Prostate gland (tissue), 2 donors: ENCODE measurements around the gene NOS1AP. TPM values are rescaled to one million over a fixed set of nuclear protein-coding genes. Genes with fewer than 3 reads are reported as not detected.

ENCODE experiments used
- DNase-seq: peaks from one replicate; pipeline ENCODE4 v3.0.0-alpha.2; 2019; ENCODE audit warnings: low spot score
- H3K27ac ChIP-seq, 2 donors: fragments of 200-600 bp; sonication (generic); 2 replicates each; pipeline ENCODE4 v1.5.1; 2017 to 2019
- H3K27me3 ChIP-seq: fragments of 200-600 bp; sonication (generic); replicated peaks from 2 replicates; pipeline ENCODE4 v1.5.1; 2019; ENCODE audit not compliant: insufficient read depth
- H3K36me3 ChIP-seq, 2 donors: fragments of 200-600 bp; sonication (generic); 1 replicate in 1 of 2; 2 replicates in 1 of 2; pipeline versions ENCODE4 v1.5.1 to v1.8.1; 2017 to 2019
- H3K4me1 ChIP-seq: fragments of 200-600 bp; sonication (generic); replicated peaks from 2 replicates; pipeline ENCODE4 v1.5.1; 2019
- H3K4me3 ChIP-seq, 2 donors: fragments of 200-600 bp; sonication (generic); 2 replicates each; pipeline ENCODE4 v1.5.1; 2017 to 2019
- H3K9me3 ChIP-seq: fragments of 200-600 bp; sonication (generic); 2 replicates; pipeline ENCODE4 v1.5.1; 2017
- POLR2A ChIP-seq: fragments of 450-650 bp; IDR thresholded peaks from one replicate; pipeline ENCODE4 v1.6.1; 2016; ENCODE audit warnings: antibody characterized with exemption, mild to moderate bottlenecking
- POLR2AphosphoS5 ChIP-seq: sonication (generic); formaldehyde crosslinking; IDR thresholded peaks from one replicate; pipeline ENCODE4 v1.6.1; 2017; ENCODE audit warnings: antibody characterized with exemption
- WGBS: methylation state at CpG from one replicate; pipeline ENCODE4 v1.1.5; 2018; 5-methylcytosine and 5-hydroxymethylcytosine counted together
- intact Hi-C: fragments of 100-400 bp; cut with DNase I; formaldehyde crosslinking; loops from one replicate; pipeline ENCODE4 v1.14.2; 2022
- total RNA-seq, 2 donors: library from RNA; depleted of rRNA; stranded (reverse); fragments of >200 nt; gene quantifications; one replicate each; pipeline ENCODE4 v1.1.0, GENCODE V29; 2016
- TF ChIP-seq, protein P1 (sequence below), 4 experiments: fragments of 200-600 bp in 2 of 4; fragments of 450-650 bp in 2 of 4; sonication (generic) in 2 of 4; IDR thresholded peaks; 1 replicate in 3 of 4; 2 replicates in 1 of 4; pipeline ENCODE4 v1.5.1; 2016 to 2019; ENCODE audit warnings: antibody characterized with exemption in 4 of 4, mild to moderate bottlenecking in 2 of 4, moderate library complexity in 2 of 4

NOS1AP gene
- total RNA-seq, 2 donors from 2014 or later: 9.9 to 11.0 TPM

DNA sequence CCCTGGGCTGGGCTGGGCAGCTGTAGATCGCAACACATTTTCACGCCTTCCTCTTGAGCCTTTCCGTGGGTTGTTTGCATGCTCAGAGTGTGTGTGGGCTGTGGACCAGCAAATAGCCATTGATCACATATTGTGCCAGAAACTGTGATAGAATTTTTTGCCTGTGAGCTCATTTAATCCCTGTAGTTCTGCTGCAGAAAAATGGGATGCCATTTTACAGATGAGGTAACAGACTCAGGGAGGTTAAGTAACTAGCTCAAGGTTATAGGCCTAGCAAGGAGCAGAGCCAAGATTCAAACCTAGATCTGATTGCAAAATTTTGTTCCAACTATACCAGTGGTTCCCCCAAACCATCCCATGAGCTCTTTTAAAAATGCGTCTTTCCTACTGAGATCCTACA is 296.7 kb downstream of the NOS1AP start:
- TF ChIP-seq POLR2A: no peak
- TF ChIP-seq POLR2AphosphoS5: no peak
- TF ChIP-seq, protein P1, sequence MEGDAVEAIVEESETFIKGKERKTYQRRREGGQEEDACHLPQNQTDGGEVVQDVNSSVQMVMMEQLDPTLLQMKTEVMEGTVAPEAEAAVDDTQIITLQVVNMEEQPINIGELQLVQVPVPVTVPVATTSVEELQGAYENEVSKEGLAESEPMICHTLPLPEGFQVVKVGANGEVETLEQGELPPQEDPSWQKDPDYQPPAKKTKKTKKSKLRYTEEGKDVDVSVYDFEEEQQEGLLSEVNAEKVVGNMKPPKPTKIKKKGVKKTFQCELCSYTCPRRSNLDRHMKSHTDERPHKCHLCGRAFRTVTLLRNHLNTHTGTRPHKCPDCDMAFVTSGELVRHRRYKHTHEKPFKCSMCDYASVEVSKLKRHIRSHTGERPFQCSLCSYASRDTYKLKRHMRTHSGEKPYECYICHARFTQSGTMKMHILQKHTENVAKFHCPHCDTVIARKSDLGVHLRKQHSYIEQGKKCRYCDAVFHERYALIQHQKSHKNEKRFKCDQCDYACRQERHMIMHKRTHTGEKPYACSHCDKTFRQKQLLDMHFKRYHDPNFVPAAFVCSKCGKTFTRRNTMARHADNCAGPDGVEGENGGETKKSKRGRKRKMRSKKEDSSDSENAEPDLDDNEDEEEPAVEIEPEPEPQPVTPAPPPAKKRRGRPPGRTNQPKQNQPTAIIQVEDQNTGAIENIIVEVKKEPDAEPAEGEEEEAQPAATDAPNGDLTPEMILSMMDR (IDR thresholded peaks at IDR 0.05): no peak
- Histone ChIP-seq H3K4me3 (no peak overlapping the region), H3K4me1 (no peaks in the 10 kb centered on the region), H3K36me3 (no peaks in the 10 kb centered on the region), H3K9me3 (no peaks in the 10 kb centered on the region), H3K27me3 (no peaks in the 10 kb centered on the region), H3K27ac (no peak overlapping the region)
- no peak for DNase-seq
- intact Hi-C loops: no loop called here
- 70% methylated on average over 4 of the region's 4 CpGs for WGBS

DNA sequence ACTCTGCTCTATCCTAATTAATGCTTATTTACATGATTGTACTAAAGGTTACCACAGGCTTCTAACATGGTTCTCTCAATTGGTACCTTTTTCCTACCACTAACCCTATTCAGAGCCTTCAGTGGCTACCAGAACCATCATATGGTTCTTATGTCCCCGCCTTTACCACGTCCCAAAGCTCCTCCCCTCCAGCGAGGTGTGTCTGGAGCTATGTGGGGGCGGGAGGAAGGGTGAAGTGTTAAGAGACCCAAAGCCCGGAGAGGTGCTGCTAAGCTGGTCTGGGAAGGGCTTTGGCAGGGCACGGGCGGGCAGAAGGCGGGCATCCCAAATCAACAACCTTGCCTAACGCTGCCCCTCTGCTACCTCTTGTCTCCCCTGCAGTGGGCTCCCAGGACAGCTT is 297.2 kb downstream of the NOS1AP start:
- Histone ChIP-seq H3K27ac (no peak overlapping the region), H3K4me1 (no peaks in the 10 kb centered on the region), H3K36me3 (no peaks in the 10 kb centered on the region), H3K27me3 (no peaks in the 10 kb centered on the region), H3K9me3 (no peaks in the 10 kb centered on the region), H3K4me3 (no peak overlapping the region)
- no peak for DNase-seq
- WGBS: 85% methylated on average over 9 of the region's 9 CpGs
- intact Hi-C loops: no loop called here
- TF ChIP-seq POLR2AphosphoS5 (no peak), POLR2A (no peak)
- TF ChIP-seq, protein P1 (IDR thresholded peaks at IDR 0.05): no peak

DNA sequence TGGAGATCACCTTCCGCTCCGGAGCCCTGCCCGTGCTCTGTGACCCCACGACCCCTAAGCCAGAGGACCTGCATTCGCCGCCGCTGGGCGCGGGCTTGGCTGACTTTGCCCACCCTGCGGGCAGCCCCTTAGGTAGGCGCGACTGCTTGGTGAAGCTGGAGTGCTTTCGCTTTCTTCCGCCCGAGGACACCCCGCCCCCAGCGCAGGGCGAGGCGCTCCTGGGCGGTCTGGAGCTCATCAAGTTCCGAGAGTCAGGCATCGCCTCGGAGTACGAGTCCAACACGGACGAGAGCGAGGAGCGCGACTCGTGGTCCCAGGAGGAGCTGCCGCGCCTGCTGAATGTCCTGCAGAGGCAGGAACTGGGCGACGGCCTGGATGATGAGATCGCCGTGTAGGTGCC is 297.6 kb downstream of the NOS1AP start:
- TF ChIP-seq POLR2AphosphoS5: no peak
- no peak for TF ChIP-seq POLR2A
- TF ChIP-seq, protein P1 (IDR thresholded peaks at IDR 0.05): no peak
- no peak for DNase-seq
- Histone ChIP-seq H3K36me3 (no peaks in the 10 kb centered on the region), H3K4me3 (no peak overlapping the region), H3K27me3 (no peaks in the 10 kb centered on the region), H3K9me3 (no peaks in the 10 kb centered on the region), H3K27ac (no peak overlapping the region), H3K4me1 (no peaks in the 10 kb centered on the region)
- intact Hi-C loops: no loop called here
- WGBS: 92% methylated on average over 29 of the region's 36 CpGs

DNA sequence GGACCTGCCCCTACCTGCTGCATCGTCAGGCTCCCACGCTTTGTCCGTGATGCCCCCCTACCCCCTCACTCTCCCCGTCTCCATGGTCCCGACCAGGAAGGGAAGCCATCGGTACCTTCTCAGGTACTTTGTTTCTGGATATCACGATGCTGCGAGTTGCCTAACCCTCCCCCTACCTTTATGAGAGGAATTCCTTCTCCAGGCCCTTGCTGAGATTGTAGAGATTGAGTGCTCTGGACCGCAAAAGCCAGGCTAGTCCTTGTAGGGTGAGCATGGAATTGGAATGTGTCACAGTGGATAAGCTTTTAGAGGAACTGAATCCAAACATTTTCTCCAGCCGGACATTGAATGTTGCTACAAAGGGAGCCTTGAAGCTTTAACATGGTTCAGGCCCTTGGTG is 298.3 kb downstream of the NOS1AP start:
- Histone ChIP-seq H3K4me1 (no peaks in the 10 kb centered on the region), H3K27ac (no peak overlapping the region), H3K36me3 (no peaks in the 10 kb centered on the region), H3K27me3 (no peaks in the 10 kb centered on the region), H3K4me3 (no peak overlapping the region), H3K9me3 (no peaks in the 10 kb centered on the region)
- intact Hi-C loops: no loop called here
- DNase-seq: no peak
- TF ChIP-seq POLR2A (no peak), POLR2AphosphoS5 (no peak)
- TF ChIP-seq, protein P1 (IDR thresholded peaks at IDR 0.05): no peak
- WGBS: 92% methylated on average over 10 of the region's 10 CpGs

DNA sequence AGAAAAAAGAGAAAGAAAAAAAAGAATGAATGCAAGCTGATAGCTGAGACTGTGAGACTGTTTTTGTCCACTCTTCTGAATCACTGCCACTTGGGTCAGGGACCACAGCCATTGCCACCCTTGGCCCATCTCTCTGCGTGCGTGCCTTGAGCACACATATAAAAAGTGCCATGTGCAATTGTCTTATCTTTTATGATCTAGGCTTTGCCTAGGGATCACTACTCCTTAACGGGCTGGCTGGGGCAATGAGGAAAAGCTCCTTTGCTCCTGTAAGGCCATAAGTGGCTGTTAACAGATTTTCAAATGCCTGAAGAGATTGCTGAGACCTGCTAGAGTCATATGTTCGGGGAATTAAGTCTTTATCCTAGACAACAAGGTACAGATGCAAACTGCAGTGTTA is 299.0 kb downstream of the NOS1AP start:
- intact Hi-C loops: no loop called here
- Histone ChIP-seq H3K27ac (no peak overlapping the region), H3K9me3 (no peaks in the 10 kb centered on the region), H3K4me1 (no peaks in the 10 kb centered on the region), H3K4me3 (no peak overlapping the region), H3K36me3 (no peaks in the 10 kb centered on the region), H3K27me3 (no peaks in the 10 kb centered on the region)
- WGBS: 58% methylated on average over 4 of the region's 4 CpGs
- TF ChIP-seq POLR2A (no peak), POLR2AphosphoS5 (no peak)
- TF ChIP-seq, protein P1 (IDR thresholded peaks at IDR 0.05): no peak
- DNase-seq: no peak
